MM.1S (cell line): Measurements from ENCODE around the gene COL7A1.

Experiments
- DNase-seq: peaks from one replicate; pipeline ENCODE4 v3.0.0-alpha.2; 2015
- H2AFZ ChIP-seq: fragments of 300-600 bp; sonication (generic); 2 replicates; pipeline ENCODE4 v1.6.0; 2016; ENCODE audit warnings: antibody characterized with exemption, low read length
- H3F3A ChIP-seq: fragments of 300-600 bp; sonication (generic); 2 replicates; pipeline ENCODE4 v1.6.1; 2016; ENCODE audit warnings: mild to moderate bottlenecking, antibody characterized with exemption, low read length, moderate library complexity, mixed read lengths; ENCODE audit not compliant: insufficient read depth
- H3K27ac ChIP-seq: fragments of 300-600 bp; sonication (generic); 2 replicates; pipeline ENCODE4 v1.5.1; 2016; ENCODE audit warnings: mild to moderate bottlenecking, low read length
- H3K27me3 ChIP-seq: fragments of 300-600 bp; sonication (generic); replicated peaks from 2 replicates; pipeline ENCODE4 v1.6.0; 2016; ENCODE audit warnings: low read length; ENCODE audit not compliant: insufficient read depth
- H3K36me3 ChIP-seq: fragments of 300-600 bp; sonication (generic); replicated peaks from 2 replicates; pipeline ENCODE4 v1.6.1; 2016; ENCODE audit warnings: mild to moderate bottlenecking, low read length, mixed read lengths; ENCODE audit not compliant: insufficient read depth
- H3K4me1 ChIP-seq: fragments of 300-600 bp; sonication (generic); 2 replicates; pipeline ENCODE4 v1.6.1; 2016; ENCODE audit warnings: low read length, mixed read lengths
- H3K4me2 ChIP-seq: fragments of 300-600 bp; sonication (generic); 2 replicates; pipeline ENCODE4 v1.6.0; 2016; ENCODE audit warnings: low read depth, low read length
- H3K4me3 ChIP-seq: fragments of 300-600 bp; sonication (generic); 2 replicates; pipeline ENCODE4 v1.5.1; 2016; ENCODE audit warnings: low read length, mixed read lengths
- H3K79me2 ChIP-seq: fragments of 300-600 bp; sonication (generic); 2 replicates; pipeline ENCODE4 v1.6.1; 2016; ENCODE audit warnings: mixed run types, low read length, mixed read lengths
- H3K9ac ChIP-seq: fragments of 300-600 bp; sonication (generic); 2 replicates; pipeline ENCODE4 v1.6.1; 2016; ENCODE audit warnings: low read length, mixed read lengths
- H3K9me2 ChIP-seq: fragments of 300-600 bp; sonication (generic); replicated peaks from 2 replicates; pipeline ENCODE4 v1.6.1; 2016; ENCODE audit warnings: mild to moderate bottlenecking, low read length, mixed read lengths; ENCODE audit not compliant: insufficient read depth
- H3K9me3 ChIP-seq: fragments of 300-600 bp; sonication (generic); replicated peaks from 2 replicates; pipeline ENCODE4 v1.6.1; 2016; ENCODE audit warnings: mild to moderate bottlenecking, low read length, mixed read lengths; ENCODE audit not compliant: insufficient read depth
- H4K20me1 ChIP-seq: fragments of 300-600 bp; sonication (generic); 2 replicates; pipeline ENCODE4 v1.6.1; 2016; ENCODE audit warnings: mild to moderate bottlenecking, low read length, moderate library complexity, mixed read lengths; ENCODE audit not compliant: insufficient read depth
- CTCF ChIP-seq: fragments of 300-600 bp; sonication (generic); IDR thresholded peaks from 2 replicates; pipeline ENCODE4 v1.5.1; 2016; ENCODE audit warnings: antibody characterized with exemption, low read length, mixed read lengths
- EZH2 ChIP-seq: fragments of 300-600 bp; sonication (generic); optimal IDR thresholded peaks from 2 replicates; pipeline ENCODE3; 2017; ENCODE audit warnings: low read depth, mild to moderate bottlenecking, antibody characterized with exemption, low read length, mixed read lengths
- EZH2phosphoT487 ChIP-seq: fragments of 300-600 bp; sonication (generic); IDR thresholded peaks from 2 replicates; pipeline ENCODE4 v1.6.1; 2018; ENCODE audit warnings: antibody characterized with exemption, low read length

COL7A1 gene

GRCh38 chr3:48591886-48592518 is 3.1 kb downstream of the COL7A1 start:
- no peak overlapping the region for H3K4me3 ChIP-seq
- DNase-seq, result no peak
- no peak overlapping the region for H3K27ac ChIP-seq
- no peak overlapping the region for H3K9ac ChIP-seq
- no peak overlapping the region for H3K4me2 ChIP-seq
- no peak for TF ChIP-seq EZH2
- no peak for TF ChIP-seq CTCF
- no peak for TF ChIP-seq EZH2phosphoT487
- no peaks in the 10 kb centered on the region for H3F3A ChIP-seq
- H3K27me3 ChIP-seq, result peaks cover 73% of the 10 kb centered on the region
- H3K79me2 ChIP-seq, result no peaks in the 10 kb centered on the region
- no peak overlapping the region for H2AFZ ChIP-seq
- H3K4me1 ChIP-seq, result no peaks in the 10 kb centered on the region
- no peaks in the 10 kb centered on the region for H4K20me1 ChIP-seq
- no peaks in the 10 kb centered on the region for H3K9me2 ChIP-seq
- H3K36me3 ChIP-seq, result no peaks in the 10 kb centered on the region
- no peaks in the 10 kb centered on the region for H3K9me3 ChIP-seq

- peaks cover 77% of the 10 kb centered on the region for H3K27me3 ChIP-seq
- no peaks in the 10 kb centered on the region for H3K9me2 ChIP-seq
These were observed 3.7 kb downstream of the COL7A1 start for GRCh38 chr3:48591436-48591835.

GRCh38 chr3:48588230-48588629 is 6.9 kb downstream of the COL7A1 start:
- TF ChIP-seq EZH2, result no peak
- no peak for TF ChIP-seq EZH2phosphoT487
- no peak for TF ChIP-seq CTCF
- H3K4me2 ChIP-seq, result no peak overlapping the region
- no peaks in the 10 kb centered on the region for H4K20me1 ChIP-seq
- H3K27me3 ChIP-seq, result peaks cover 92% of the 10 kb centered on the region
- no peaks in the 10 kb centered on the region for H3K9me3 ChIP-seq
- H3K4me1 ChIP-seq, result no peaks in the 10 kb centered on the region
- H2AFZ ChIP-seq, result no peak overlapping the region
- no peak for DNase-seq
- no peak overlapping the region for H3K9ac ChIP-seq
- no peak overlapping the region for H3K4me3 ChIP-seq
- H3K9me2 ChIP-seq, result no peaks in the 10 kb centered on the region
- no peaks in the 10 kb centered on the region for H3K36me3 ChIP-seq
- H3F3A ChIP-seq, result no peaks in the 10 kb centered on the region
- no peaks in the 10 kb centered on the region for H3K79me2 ChIP-seq
- no peak overlapping the region for H3K27ac ChIP-seq

More at GRCh38 chr3:48591436-48591835, 3.7 kb downstream of the COL7A1 start:
- H3K4me2 ChIP-seq, result no peak overlapping the region
- no peaks in the 10 kb centered on the region for H4K20me1 ChIP-seq
- H3K79me2 ChIP-seq, result no peaks in the 10 kb centered on the region
- H3K9me3 ChIP-seq, result no peaks in the 10 kb centered on the region
- no peaks in the 10 kb centered on the region for H3K4me1 ChIP-seq
- DNase-seq, result no peak
- no peak overlapping the region for H3K9ac ChIP-seq
- no peak overlapping the region for H2AFZ ChIP-seq
- H3K4me3 ChIP-seq, result no peak overlapping the region
- TF ChIP-seq CTCF, result no peak
- TF ChIP-seq EZH2phosphoT487, result no peak
- no peak for TF ChIP-seq EZH2
- H3F3A ChIP-seq, result no peaks in the 10 kb centered on the region
- H3K36me3 ChIP-seq, result no peaks in the 10 kb centered on the region
- no peak overlapping the region for H3K27ac ChIP-seq
